Keratinocyte (primary cell): ENCODE measurements around the gene INPP4B.

ENCODE experiments used
- EZH2 ChIP-seq: IDR thresholded peaks from one replicate; pipeline ENCODE4 v1.6.1; 2012; ENCODE audit warnings: inconsistent platforms, mild to moderate bottlenecking, low read length, moderate library complexity
- TF ChIP-seq, protein P1 (sequence below), 3 experiments: IDR thresholded peaks in 1 of 3; conservative IDR thresholded peaks in 1 of 3; optimal IDR thresholded peaks in 1 of 3; 2 replicates in 2 of 3; 3 replicates in 1 of 3; pipeline versions ENCODE3 to v1.5.1; 2011; ENCODE audit warnings: low read length in 3 of 3, mild to moderate bottlenecking in 3 of 3, moderate library complexity in 2 of 3, control low read depth in 1 of 3, inconsistent platforms in 1 of 3; ENCODE audit not compliant: insufficient read depth in 2 of 3; ENCODE audit errors: extremely low read depth in 1 of 3

DNA sequence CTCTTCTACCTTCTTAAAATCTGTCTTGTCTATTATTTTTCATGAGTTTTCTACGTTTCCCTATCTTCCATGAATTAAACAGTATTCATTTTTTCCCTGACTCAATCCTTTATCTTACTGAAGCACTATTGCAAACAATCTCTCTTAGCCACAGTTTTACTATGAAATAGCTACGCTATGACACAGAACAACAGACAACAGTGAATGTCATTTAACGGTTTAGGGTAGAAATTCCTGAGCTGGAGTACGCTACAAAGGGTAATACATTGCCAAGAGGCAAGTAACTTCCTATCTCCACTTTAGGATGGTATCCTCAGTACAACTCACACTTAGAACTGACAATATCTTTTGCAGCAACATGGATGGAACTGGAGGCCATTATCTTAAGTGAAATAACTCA lies 552.6 kb downstream of the INPP4B start:
- TF ChIP-seq, protein P1, sequence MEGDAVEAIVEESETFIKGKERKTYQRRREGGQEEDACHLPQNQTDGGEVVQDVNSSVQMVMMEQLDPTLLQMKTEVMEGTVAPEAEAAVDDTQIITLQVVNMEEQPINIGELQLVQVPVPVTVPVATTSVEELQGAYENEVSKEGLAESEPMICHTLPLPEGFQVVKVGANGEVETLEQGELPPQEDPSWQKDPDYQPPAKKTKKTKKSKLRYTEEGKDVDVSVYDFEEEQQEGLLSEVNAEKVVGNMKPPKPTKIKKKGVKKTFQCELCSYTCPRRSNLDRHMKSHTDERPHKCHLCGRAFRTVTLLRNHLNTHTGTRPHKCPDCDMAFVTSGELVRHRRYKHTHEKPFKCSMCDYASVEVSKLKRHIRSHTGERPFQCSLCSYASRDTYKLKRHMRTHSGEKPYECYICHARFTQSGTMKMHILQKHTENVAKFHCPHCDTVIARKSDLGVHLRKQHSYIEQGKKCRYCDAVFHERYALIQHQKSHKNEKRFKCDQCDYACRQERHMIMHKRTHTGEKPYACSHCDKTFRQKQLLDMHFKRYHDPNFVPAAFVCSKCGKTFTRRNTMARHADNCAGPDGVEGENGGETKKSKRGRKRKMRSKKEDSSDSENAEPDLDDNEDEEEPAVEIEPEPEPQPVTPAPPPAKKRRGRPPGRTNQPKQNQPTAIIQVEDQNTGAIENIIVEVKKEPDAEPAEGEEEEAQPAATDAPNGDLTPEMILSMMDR (optimal IDR thresholded peaks at IDR 0.05 in 1 of 3, IDR thresholded peaks at IDR 0.05 in 1 of 3, conservative IDR thresholded peaks at IDR 0.05 in 1 of 3; ENCODE audit: extremely low read depth in 1 of 3, insufficient read depth in 2 of 3, low read length in 3 of 3), result no peak
- no peak for TF ChIP-seq EZH2
